ES-I3 (cell line): ENCODE results near the gene SNX8.

Experiments used
- H3K36me3 ChIP-seq: 2 replicates; pipeline ENCODE4 v1.6.1; 2013; ENCODE audit warnings: mild to moderate bottlenecking, low read length, control low read depth, moderate library complexity; ENCODE audit not compliant: insufficient read depth
- H3K4me1 ChIP-seq: 2 replicates; pipeline ENCODE4 v1.6.1; 2013; ENCODE audit warnings: mild to moderate bottlenecking, control low read depth, low read length; ENCODE audit not compliant: insufficient read depth
- H3K9ac ChIP-seq: 2 replicates; pipeline ENCODE4 v1.6.1; 2013; ENCODE audit warnings: low read depth, mild to moderate bottlenecking, low read length, moderate library complexity
- H3K9me3 ChIP-seq: 2 replicates; pipeline ENCODE4 v1.6.1; 2013; ENCODE audit warnings: mild to moderate bottlenecking, low read length, moderate library complexity; ENCODE audit not compliant: control insufficient read depth, insufficient read depth

Gene SNX8

GRCh38 chr7:2314209-2314955 is at the start of gene SNX8:
SNX8 (minus strand) TSS chr7:2314441; CDS start chr7:2314421, 20 bp downstream.
- Histone ChIP-seq H3K9me3 (no peaks in the 10 kb centered on the region; the same call in 1 of the 2 replicates), H3K36me3 (no peaks in the 10 kb centered on the region), H3K4me1 (peaks cover 8% of the 10 kb centered on the region; the same call in 1 of the 2 replicates), H3K9ac (peak within 1 kb of the TSS; percentile 85)

- Histone ChIP-seq H3K36me3 (peaks cover 42% of the 10 kb centered on the region), H3K9ac (no peak overlapping the region), H3K9me3 (no peaks in the 10 kb centered on the region), H3K4me1 (no peaks in the 10 kb centered on the region)
Measured at GRCh38 chr7:2362385-2363088, 48.3 kb upstream of the SNX8 start.

- Histone ChIP-seq H3K36me3 (peaks cover 29% of the 10 kb centered on the region), H3K9me3 (no peaks in the 10 kb centered on the region), H3K4me1 (no peaks in the 10 kb centered on the region), H3K9ac (no peak overlapping the region)
Measured at GRCh38 chr7:2360796-2361195, 46.6 kb upstream of the SNX8 start.

GRCh38 chr7:2359610-2360009 is 45.4 kb upstream of the SNX8 start:
- no peaks in the 10 kb centered on the region for H3K9me3 ChIP-seq
- H3K36me3 ChIP-seq = peaks cover 21% of the 10 kb centered on the region
- no peaks in the 10 kb centered on the region for H3K4me1 ChIP-seq
- H3K9ac ChIP-seq = no peak overlapping the region

- Histone ChIP-seq H3K9ac (no peak overlapping the region), H3K36me3 (peaks cover 21% of the 10 kb centered on the region), H3K9me3 (no peaks in the 10 kb centered on the region), H3K4me1 (no peaks in the 10 kb centered on the region)
Measured at GRCh38 chr7:2358968-2359527, 44.8 kb upstream of the SNX8 start.

GRCh38 chr7:2357571-2357970 is 43.3 kb upstream of the SNX8 start:
- no peaks in the 10 kb centered on the region for H3K4me1 ChIP-seq
- H3K36me3 ChIP-seq = peaks cover 10% of the 10 kb centered on the region
- H3K9ac ChIP-seq = no peak overlapping the region
- no peaks in the 10 kb centered on the region for H3K9me3 ChIP-seq

- Histone ChIP-seq H3K36me3 (peaks cover 5% of the 10 kb centered on the region), H3K9ac (no peak overlapping the region), H3K4me1 (no peaks in the 10 kb centered on the region), H3K9me3 (no peaks in the 10 kb centered on the region)
Measured at GRCh38 chr7:2357165-2357564, 42.9 kb upstream of the SNX8 start.

- H3K36me3 ChIP-seq = peaks cover 4% of the 10 kb centered on the region
- peak overlapping the region; percentile 98 for H3K9ac ChIP-seq
- no peaks in the 10 kb centered on the region for H3K9me3 ChIP-seq
- H3K4me1 ChIP-seq = no peaks in the 10 kb centered on the region
Measured at GRCh38 chr7:2355705-2356008, 41.4 kb upstream of the SNX8 start.

- Histone ChIP-seq H3K9ac (peak overlapping the region; percentile 98), H3K4me1 (no peaks in the 10 kb centered on the region), H3K36me3 (no peaks in the 10 kb centered on the region; the same call in 1 of the 2 replicates), H3K9me3 (no peaks in the 10 kb centered on the region)
Measured at GRCh38 chr7:2354939-2355704, 40.9 kb upstream of the SNX8 start.

- Histone ChIP-seq H3K9ac (peak within 1 kb of the TSS; percentile 98), H3K4me1 (no peaks in the 10 kb centered on the region), H3K36me3 (no peaks in the 10 kb centered on the region; the same call in 1 of the 2 replicates), H3K9me3 (no peaks in the 10 kb centered on the region)
Measured at GRCh38 chr7:2354186-2354938, 40.1 kb upstream of the SNX8 start, which contains the start of gene EIF3B. EIF3B (plus strand) TSS chr7:2354827; CDS start chr7:2354922, 95 bp downstream.

GRCh38 chr7:2353936-2354185 is 39.6 kb upstream of the SNX8 start:
- no peaks in the 10 kb centered on the region for H3K9me3 ChIP-seq
- peak overlapping the region; percentile 98 for H3K9ac ChIP-seq
- no peaks in the 10 kb centered on the region; the same call in 1 of the 2 replicates for H3K36me3 ChIP-seq
- no peaks in the 10 kb centered on the region for H3K4me1 ChIP-seq

- H3K36me3 ChIP-seq = no peaks in the 10 kb centered on the region; the same call in 1 of the 2 replicates
- no peaks in the 10 kb centered on the region for H3K9me3 ChIP-seq
- H3K9ac ChIP-seq = peak overlapping the region; percentile 98
- H3K4me1 ChIP-seq = no peaks in the 10 kb centered on the region
Measured at GRCh38 chr7:2353113-2353935, 39.1 kb upstream of the SNX8 start.

GRCh38 chr7:2350861-2351260 is 36.6 kb upstream of the SNX8 start:
- no peaks in the 10 kb centered on the region for H3K9me3 ChIP-seq
- H3K9ac ChIP-seq = no peak overlapping the region
- H3K4me1 ChIP-seq = no peaks in the 10 kb centered on the region

More at GRCh38 chr7:2350861-2351260, 36.6 kb upstream of the SNX8 start:
- no peaks in the 10 kb centered on the region for H3K36me3 ChIP-seq
